HG03460 (cell line): ENCODE data around the gene ZNF766.
"Not testable (repeated sequence)": the region's sequence is repeated elsewhere in the genome, so short reads cannot be mapped to it uniquely, and the experiment has no call there.

Source experiments
- ATAC-seq: cut with Tn5 transposase; IDR thresholded peaks from one replicate; pipeline ENCODE4 v1.9.1; 2021; ENCODE audit not compliant: unreplicated experiment

Gene ZNF766

DNA sequence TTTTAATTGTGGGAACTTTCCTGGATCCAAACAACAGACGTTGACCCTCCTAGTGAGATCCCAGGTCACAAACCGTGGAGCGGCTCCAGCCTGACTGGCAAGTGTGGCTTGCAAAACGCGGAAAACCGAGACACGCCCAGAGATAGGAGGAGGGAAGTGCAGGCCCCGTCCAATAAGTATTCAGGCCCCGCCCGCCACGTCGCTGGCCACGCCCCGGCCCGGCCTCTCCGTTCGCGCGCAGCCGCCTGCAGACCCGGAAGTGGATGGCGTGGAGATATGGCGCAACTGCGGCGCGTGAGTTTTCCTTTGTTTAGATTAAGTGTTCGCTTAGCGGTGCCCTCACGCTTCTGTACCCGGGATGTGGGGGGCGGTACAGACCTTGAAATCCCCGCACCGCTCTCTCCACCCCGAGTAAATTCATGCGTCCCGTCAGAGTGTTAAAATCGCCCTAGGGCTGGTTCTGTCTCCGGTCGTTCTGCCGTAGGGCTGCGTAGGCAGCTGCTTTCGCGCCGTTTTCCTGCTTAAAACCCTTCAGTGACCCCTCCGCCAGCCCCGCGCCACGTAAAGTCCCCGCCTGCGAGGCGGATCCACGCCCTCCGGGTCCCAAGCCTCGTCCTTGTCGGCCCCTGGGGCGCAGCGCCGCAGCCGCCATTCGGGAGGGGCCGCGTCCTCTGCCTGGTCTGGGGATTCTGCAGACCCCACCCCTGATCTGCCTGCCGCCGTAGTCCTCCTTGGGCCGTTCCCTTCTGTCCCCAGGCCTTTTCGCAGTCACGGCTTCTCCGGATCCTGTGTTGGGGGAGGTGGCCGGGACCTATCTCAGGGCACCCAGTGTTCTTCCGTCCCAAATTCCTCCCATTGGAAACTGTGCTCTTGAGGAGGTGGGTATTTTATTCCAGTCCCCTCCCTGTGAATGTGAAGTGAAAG, at the start of gene ZNF766:
Gene ZNF766, plus strand, starts transcription at position 250 of the 924 bp plus-strand sequence. Its CDS starts 27 bp downstream, at position 277.
- peak; percentile 97 for ATAC-seq

- ATAC-seq: no peak
Measured at GRCh38 chr19:52219611-52220010, 49.8 kb upstream of the ZNF766 start.

DNA sequence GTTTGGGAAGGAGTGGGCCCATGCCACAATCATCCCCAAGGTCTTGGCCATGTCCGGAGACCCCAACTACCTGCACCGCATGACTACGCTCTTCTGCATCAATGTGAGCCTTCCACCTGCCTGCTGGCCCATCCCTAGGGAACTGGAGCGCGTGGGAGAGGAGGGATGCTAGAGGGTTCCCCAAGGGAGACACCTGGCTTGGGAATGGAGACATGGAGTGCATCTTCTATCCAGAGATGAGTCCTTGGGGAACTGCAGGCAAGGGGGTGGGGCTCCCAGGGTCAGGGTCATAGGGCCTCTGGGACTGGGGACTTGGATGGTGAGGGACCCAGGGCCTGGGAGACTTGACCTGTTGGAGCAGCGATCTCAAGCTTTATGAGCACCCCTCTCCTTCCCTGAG, 48.4 kb upstream of the ZNF766 start:
- no peak for ATAC-seq

DNA sequence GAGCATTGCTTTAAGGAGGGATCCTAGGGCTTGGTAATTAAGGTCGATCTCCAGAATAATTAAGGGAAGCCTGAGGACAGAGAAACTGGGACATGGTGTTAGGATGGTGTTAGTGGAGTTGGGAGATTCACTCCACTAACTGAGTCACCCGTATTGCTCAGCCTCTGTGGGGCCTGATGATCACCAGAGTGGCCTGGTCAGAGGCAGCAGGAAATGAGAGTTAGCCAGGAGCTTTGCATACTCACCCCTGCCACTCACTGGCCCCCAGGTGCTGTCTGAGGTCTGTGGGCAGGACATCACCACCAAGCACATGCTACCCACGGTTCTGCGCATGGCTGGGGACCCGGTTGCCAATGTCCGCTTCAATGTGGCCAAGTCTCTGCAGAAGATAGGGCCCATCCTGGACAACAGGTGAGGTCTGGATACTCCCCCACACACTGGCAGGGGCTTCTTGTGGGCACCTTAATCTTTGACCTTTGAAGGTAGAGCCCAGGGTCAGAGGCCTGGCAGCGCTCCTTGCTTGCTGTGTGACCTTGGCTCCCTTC, 47.5 kb upstream of the ZNF766 start:
- ATAC-seq: no peak

GRCh38 chr19:52224211-52224610, 45.2 kb upstream of the ZNF766 start:
- no peak for ATAC-seq

- no peak for ATAC-seq
Measured at GRCh38 chr19:52226652-52227051, 42.7 kb upstream of the ZNF766 start.

GRCh38 chr19:52227196-52227940, 42.0 kb upstream of the ZNF766 start:
- no peak for ATAC-seq

DNA sequence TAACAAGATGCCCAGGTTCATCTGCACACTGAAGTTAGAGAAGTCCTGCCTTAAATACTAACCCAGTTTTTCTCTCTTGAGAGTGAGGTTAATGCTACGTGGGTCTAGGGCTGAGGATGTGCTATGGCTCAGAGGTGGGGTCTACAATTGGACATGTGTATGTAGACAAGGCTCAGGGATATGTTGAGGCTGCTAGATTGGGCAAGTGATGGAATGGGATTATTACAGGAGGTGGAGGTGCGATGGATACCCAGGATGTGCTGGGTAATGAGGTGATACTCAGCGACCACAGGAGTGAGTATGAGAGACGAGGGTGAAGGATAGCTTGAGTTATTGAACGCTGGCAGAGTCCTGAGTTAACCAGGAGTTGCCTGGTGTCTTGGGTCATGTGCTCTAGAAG, 41.4 kb upstream of the ZNF766 start:
- ATAC-seq: no peak

DNA sequence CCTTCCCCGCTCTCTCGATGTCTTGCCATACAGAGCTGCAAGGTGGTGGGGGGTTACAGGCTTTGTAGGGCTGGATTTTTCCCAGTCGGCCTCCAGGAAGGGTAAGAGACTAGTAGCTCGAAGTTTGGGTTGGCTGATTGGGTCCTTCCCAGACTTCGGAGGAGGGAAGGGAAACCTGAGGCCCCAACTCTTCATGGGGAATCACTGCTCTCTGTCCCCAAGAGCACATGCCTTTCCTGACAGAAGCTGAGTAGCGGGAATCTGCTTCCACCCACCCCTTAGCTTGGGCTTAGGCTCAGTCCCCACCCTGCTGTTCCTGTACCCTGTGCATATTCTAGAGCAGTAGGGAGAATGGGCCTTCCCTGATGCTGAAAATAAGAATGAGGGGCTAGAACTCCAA, 39.9 kb upstream of the ZNF766 start:
- ATAC-seq: no peak

- ATAC-seq: no peak
Measured at GRCh38 chr19:52230685-52231084, 38.7 kb upstream of the ZNF766 start.

DNA sequence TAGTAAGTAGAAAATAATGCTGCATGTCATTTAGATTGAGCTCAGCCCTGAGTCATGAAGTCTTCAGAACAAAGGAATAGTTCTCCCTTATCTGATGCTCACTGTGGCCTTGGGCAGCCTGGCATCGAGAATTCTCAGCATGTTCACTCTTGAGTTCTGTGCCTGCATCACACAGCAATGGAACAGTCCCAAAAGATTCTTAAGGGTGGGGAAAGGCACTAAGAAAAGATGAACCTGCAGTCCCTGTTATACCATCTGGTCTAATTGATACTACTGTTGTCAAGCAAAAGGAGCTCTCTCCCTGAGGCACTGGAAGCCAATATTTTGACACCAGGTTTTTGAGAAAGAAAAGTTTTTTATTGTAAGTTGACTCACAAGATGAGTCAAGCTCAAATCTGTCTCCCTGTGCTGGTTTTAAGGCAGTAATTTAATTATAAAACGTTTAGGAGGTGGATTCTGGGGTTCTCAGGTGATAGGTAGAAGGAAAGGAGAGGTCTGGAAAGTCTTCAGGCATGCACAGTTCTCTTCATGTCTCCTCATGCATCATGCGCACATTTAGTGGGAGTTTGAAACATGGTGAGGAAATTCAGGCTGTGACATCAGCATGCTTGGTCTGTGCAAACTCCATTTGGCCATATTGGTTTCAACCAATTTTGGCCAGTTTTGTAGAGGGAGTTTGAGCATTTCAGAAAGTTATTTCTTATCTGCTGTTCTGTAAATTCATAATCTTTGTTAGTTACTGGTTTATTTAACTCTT, 38.1 kb upstream of the ZNF766 start:
- ATAC-seq: no peak

GRCh38 chr19:52234406-52234805, 35.0 kb upstream of the ZNF766 start:
- no peak for ATAC-seq

- no peak for ATAC-seq
Measured at GRCh38 chr19:52237197-52237596, 32.2 kb upstream of the ZNF766 start.

- no peak for ATAC-seq
Measured at GRCh38 chr19:52237771-52238400, 31.5 kb upstream of the ZNF766 start.

- no peak for ATAC-seq
Measured at GRCh38 chr19:52244021-52244420, 25.4 kb upstream of the ZNF766 start.

GRCh38 chr19:52248241-52248640, 21.1 kb upstream of the ZNF766 start:
- no peak for ATAC-seq

DNA sequence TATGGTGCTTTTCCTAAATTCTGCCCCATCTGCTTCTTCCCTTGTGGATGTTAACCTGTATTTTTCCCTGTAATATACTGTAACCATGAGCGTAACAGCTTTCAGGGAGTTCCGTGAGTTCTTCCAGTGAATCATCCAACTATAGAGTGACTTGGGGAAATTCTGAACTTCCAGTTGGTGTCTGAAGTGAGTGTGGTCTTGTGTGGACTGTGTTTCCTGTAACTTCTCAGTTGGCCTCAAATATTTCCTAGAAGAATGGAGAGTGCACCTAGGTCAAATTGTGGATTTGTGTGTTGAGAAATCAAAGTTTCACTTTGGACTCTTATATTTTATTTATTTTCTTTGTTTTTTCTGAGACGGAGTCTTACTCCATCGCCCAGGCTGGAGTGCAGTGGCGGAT, 11.0 kb upstream of the ZNF766 start:
- no peak for ATAC-seq

GRCh38 chr19:52265556-52265955, 3.8 kb upstream of the ZNF766 start:
- ATAC-seq: not testable (repeated sequence)

DNA sequence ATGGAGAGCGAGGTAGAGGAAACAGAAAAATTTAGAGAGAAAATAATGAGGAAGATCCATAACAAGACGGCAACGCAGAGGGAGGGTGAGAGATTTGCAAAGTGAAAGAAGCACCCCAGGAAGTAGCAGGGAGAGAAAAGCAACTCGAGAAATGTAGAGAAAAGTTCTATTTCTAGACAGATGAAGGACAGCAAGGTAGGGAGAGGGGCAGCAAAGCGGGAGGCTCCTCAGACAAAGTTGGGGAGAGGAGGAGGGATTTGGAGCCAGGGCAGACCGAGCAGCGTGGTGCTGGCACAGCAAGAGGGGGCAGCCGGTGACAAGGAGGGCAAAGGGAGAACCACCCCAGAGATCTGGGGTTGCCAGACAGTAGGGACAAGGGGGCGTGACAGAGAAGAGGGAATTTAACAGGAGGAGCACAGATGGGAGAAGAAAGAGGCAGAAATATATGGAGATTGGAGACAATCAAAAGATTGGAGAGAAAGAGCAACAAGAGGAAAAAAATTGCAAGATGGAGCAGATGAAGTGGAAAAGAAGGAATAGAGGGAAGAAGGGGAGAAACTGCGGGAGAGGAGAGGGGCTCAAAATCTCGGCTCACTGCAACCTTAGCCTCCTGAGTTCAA, 989 bp downstream of the ZNF766 start:
- no peak for ATAC-seq

DNA sequence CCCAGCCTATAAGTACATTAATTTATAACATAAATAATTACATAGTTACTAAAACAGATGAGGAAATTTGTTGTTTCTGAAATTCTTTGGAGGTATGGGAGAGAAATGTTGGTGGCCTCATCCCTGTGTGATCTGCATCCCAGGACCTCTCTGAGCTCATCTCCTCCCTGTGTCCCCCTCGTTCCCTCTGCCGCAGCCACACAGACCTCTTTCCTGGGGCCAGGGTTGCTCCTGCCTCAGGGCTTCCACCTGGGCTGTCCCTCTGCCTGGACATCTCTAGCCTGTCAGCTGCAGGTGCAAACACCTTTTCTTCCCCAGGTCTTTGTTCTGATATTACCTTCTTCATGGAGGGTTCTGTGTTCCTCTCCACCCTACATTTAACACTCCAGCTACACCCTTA, 3.9 kb downstream of the ZNF766 start:
- no peak for ATAC-seq
